K562 (cell line): ENCODE data around the gene MIP. TPM values are rescaled to one million over a fixed set of nuclear protein-coding genes. Genes with fewer than 3 reads are reported as not detected.

Experiments
- CEBPZ ChIP-seq: fragments of 150-350 bp; IDR thresholded peaks from 2 replicates; pipeline ENCODE4 v1.6.1; 2014; ENCODE audit warnings: low read depth, mild to moderate bottlenecking, low read length, borderline replicate concordance
- CLOCK ChIP-seq: fragments of 250-450 bp; sonication (Bioruptor Pico); IDR thresholded peaks from 2 replicates; pipeline ENCODE4 v1.4.0; 2020; ENCODE audit warnings: mild to moderate bottlenecking, moderate library complexity, borderline replicate concordance
- EZH2 ChIP-seq: IDR thresholded peaks from 2 replicates; pipeline ENCODE4 v1.6.1; 2012; ENCODE audit warnings: low read depth, mild to moderate bottlenecking, inconsistent platforms, low read length, borderline replicate concordance
- MYNN ChIP-seq, 2 experiments: sonication (generic); formaldehyde crosslinking in 1 of 2; IDR thresholded peaks; 2 replicates each; pipeline versions ENCODE4 v1.5.0 to v1.6.1; 2016 to 2020; ENCODE audit warnings: antibody characterized with exemption in 1 of 2, missing genetic modification reagents in 1 of 2
- SIN3B ChIP-seq: fragments of 450-650 bp; IDR thresholded peaks from 2 replicates; pipeline ENCODE4 v1.6.1; 2017; ENCODE audit warnings: low read depth, mild to moderate bottlenecking, moderate library complexity
- SP2 ChIP-seq: IDR thresholded peaks from 2 replicates; pipeline ENCODE4 v1.6.1; 2011; ENCODE audit warnings: mild to moderate bottlenecking, low read depth, low read length, moderate library complexity; ENCODE audit not compliant: poor library complexity, severe bottlenecking; ENCODE audit errors: extremely low read depth
- ZNF133 ChIP-seq: fragments of 250-450 bp; sonication (Bioruptor Pico); IDR thresholded peaks from 2 replicates; pipeline ENCODE4 v1.4.0; 2020; ENCODE audit warnings: mild to moderate bottlenecking
- ZNF224 ChIP-seq: sonication (generic); formaldehyde crosslinking; IDR thresholded peaks from 2 replicates; pipeline ENCODE4 v1.8.0; 2022; ENCODE audit warnings: mild to moderate bottlenecking, missing genetic modification reagents
- ZNF24 ChIP-seq: fragments of 450-650 bp; IDR thresholded peaks from 2 replicates; pipeline ENCODE4 v1.6.1; 2016
- ZNF318 ChIP-seq, 2 experiments: fragments of 450-650 bp; IDR thresholded peaks; 2 replicates each; pipeline ENCODE4 v1.6.1; 2016; ENCODE audit warnings: mild to moderate bottlenecking in 2 of 2, borderline replicate concordance in 1 of 2, low read depth in 1 of 2, moderate library complexity in 1 of 2
- ZNF583 ChIP-seq: fragments of 250-450 bp; sonication (Bioruptor Pico); IDR thresholded peaks from 2 replicates; pipeline ENCODE4 v1.4.0; 2020
- polyA plus RNA-seq, 8 experiments: library from polyadenylated mRNA; depleted of rRNA in 4 of 8; stranded (reverse) in 5 of 8; unstranded in 3 of 8; fragments of >200 nt; fragmentation: Nextera tagmentation in 2 of 8; fragmentation: Illumina TruSeq in 1 of 8; extraction: Ambion mirVana in 2 of 8; extraction: Trizol in 1 of 8; gene quantifications; 2 replicates each; pipeline versions ENCODE4 v1.2.1 to v1.2.3, GENCODE V29; 2011 to 2014; ENCODE audit warnings: inconsistent platforms in 1 of 8, missing spikeins in 1 of 8
- total RNA-seq, 7 experiments: library from RNA; depleted of rRNA in 6 of 7; stranded (reverse); fragments of >200 nt in 6 of 7; fragmentation: Illumina TruSeq in 2 of 7; extraction: Trizol in 2 of 7; gene quantifications; 2 replicates each; pipeline versions ENCODE4 v1.2.1 to v1.2.3, GENCODE V29; 2011 to 2021; ENCODE audit warnings: low replicate concordance in 1 of 7

The MIP gene
- total and polyA plus RNA-seq, 9 of the 15 experiments (the other 6 are each of a cell fraction or from before 2014, with no cell fraction given): 0.09 to 0.36 (median 0.19) TPM; not detected in 5

- peak in 1 of 2 experiments; percentile 32; a peak in 1 of 4 replicates for TF ChIP-seq ZNF318 (IDR thresholded peaks at IDR 0.05; ENCODE audit: borderline replicate concordance in 1 of 2, low read depth in 1 of 2)
- TF ChIP-seq CEBPZ: no peak
- no peak for TF ChIP-seq EZH2
- no peak for TF ChIP-seq ZNF224 (CRISPR knock-in tag)
- peak; percentile 87 for TF ChIP-seq SIN3B
- TF ChIP-seq ZNF24: 0 out of 2 replicates have a peak, but pooled peaks have one; percentile 46
- TF ChIP-seq MYNN (IDR thresholded peaks at IDR 0.05): no peak
- TF ChIP-seq MYNN (CRISPR knock-in tag; IDR thresholded peaks at IDR 0.05): no peak
- no peak for TF ChIP-seq ZNF583 (CRISPR knock-in tag)
- peak; percentile 51 for TF ChIP-seq SP2
- no peak for TF ChIP-seq CLOCK (CRISPR knock-in tag)
- no peak for TF ChIP-seq ZNF133 (CRISPR knock-in tag)
Measured at GRCh38 chr12:56468216-56469006, 14.0 kb upstream of the MIP start, which contains the start of gene SPRYD4 (continued).
